Suprapubic skin (tissue), 4 donors: Measurements from ENCODE around the gene CHPF.

Experiments
- EP300 ChIP-seq: sonication (generic); formaldehyde crosslinking; IDR thresholded peaks from one replicate; pipeline ENCODE4 v1.6.1; 2017; ENCODE audit warnings: antibody characterized with exemption
- POLR2A ChIP-seq, 2 donors: fragments of 450-650 bp; IDR thresholded peaks; one replicate each; pipeline ENCODE4 v1.6.1; 2017; ENCODE audit warnings: antibody characterized with exemption in 2 of 2, mild to moderate bottlenecking in 2 of 2, moderate library complexity in 2 of 2
- POLR2AphosphoS5 ChIP-seq, 3 donors: sonication (generic); formaldehyde crosslinking; IDR thresholded peaks; one replicate each; pipeline ENCODE4 v1.6.1; 2017; ENCODE audit warnings: antibody characterized with exemption in 3 of 3
- TF ChIP-seq, protein P1 (sequence below), 2 donors: fragments of 200-600 bp in 1 of 2; fragments of 450-650 bp in 1 of 2; sonication (generic) in 1 of 2; IDR thresholded peaks; one replicate each; pipeline ENCODE4 v1.5.1; 2016 to 2019; ENCODE audit warnings: antibody characterized with exemption in 2 of 2, mild to moderate bottlenecking in 1 of 2, moderate library complexity in 1 of 2

DNA sequence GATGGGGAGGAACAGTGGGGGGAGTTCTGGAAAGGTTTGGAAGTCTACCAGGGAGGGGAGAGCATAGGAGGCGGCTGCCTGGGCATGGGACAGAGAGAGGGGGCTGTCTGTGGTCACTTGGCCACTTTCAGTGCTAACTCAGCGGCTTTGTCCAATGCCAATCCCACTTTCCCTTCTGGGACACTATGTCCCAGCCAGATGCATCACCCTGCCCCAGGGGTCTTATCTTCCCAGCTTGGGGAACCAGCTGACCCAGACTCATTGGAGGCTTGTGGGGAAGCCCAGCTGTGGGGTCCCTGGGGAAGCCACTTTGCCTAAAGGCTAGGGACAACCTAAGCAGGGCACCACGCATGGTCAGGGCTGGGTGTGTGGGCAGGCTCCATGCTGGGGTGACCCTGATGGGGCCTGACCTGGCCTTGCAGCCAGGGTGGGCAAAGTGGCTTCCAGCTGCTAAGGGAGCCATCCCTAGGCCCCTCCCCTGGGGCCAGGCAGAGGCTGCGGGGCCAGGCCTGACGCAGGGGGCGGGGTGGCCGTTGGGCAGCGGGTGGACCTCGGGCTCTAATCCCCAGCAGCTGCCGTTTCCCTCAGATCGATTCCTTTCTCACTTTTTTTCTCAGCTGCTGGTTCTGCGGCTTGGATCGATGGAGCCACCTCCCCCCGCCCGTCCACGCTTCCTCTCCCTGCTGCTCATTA is 30.9 kb downstream of the CHPF start:
- TF ChIP-seq EP300 (no peak), POLR2AphosphoS5 (IDR thresholded peaks at IDR 0.05) (no peak), POLR2A (IDR thresholded peaks at IDR 0.05) (no peak)
- TF ChIP-seq, protein P1, sequence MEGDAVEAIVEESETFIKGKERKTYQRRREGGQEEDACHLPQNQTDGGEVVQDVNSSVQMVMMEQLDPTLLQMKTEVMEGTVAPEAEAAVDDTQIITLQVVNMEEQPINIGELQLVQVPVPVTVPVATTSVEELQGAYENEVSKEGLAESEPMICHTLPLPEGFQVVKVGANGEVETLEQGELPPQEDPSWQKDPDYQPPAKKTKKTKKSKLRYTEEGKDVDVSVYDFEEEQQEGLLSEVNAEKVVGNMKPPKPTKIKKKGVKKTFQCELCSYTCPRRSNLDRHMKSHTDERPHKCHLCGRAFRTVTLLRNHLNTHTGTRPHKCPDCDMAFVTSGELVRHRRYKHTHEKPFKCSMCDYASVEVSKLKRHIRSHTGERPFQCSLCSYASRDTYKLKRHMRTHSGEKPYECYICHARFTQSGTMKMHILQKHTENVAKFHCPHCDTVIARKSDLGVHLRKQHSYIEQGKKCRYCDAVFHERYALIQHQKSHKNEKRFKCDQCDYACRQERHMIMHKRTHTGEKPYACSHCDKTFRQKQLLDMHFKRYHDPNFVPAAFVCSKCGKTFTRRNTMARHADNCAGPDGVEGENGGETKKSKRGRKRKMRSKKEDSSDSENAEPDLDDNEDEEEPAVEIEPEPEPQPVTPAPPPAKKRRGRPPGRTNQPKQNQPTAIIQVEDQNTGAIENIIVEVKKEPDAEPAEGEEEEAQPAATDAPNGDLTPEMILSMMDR (IDR thresholded peaks at IDR 0.05) = no peak
